ENCODE results near the gene MAP3K21. TPM values are rescaled to one million over a fixed set of nuclear protein-coding genes. Genes with fewer than 3 reads are reported as not detected.

Gene MAP3K21
- total and polyA plus RNA-seq, 9 of the 15 experiments (the other 6 are each of a cell fraction or from before 2014, with no cell fraction given), result 0.23 to 0.86 (median 0.49) TPM

- BruUV-seq (replicated peaks), result no TSS peak
- in situ Hi-C loops (cut with MboI), result no loop called here
- no peak overlapping the region for H3K27ac ChIP-seq (ENCODE audit: extremely low read depth, low read depth, low read length)
- no peak overlapping the region for H3K9ac ChIP-seq (ENCODE audit: insufficient read depth in 1 of 2, low read depth in 2 of 2, low read length in 2 of 2)
- DNase-seq (ENCODE audit: extremely low read depth in 1 of 4, low spot score in 3 of 4) (no peak), FAIRE-seq (no peak), ATAC-seq (no peak)
- no peaks in the 10 kb centered on the region for H3K36me3 ChIP-seq (ENCODE audit: control insufficient read depth, insufficient read depth, low read length)
- intact Hi-C loops (cut with micrococcal nuclease), result no loop called here
- no peaks in the 10 kb centered on the region for H3K4me1 ChIP-seq (replicated peaks in 1 of 2; ENCODE audit: control insufficient read depth in 2 of 2, insufficient read depth in 2 of 2, low read length in 2 of 2)
- no peak overlapping the region for H3K4me2 ChIP-seq (ENCODE audit: insufficient read depth, low read length)
- no peaks in the 10 kb centered on the region for H3K9me1 ChIP-seq (ENCODE audit: control insufficient read depth, insufficient read depth, low read length)
- ChIA-PET POLR2A (no interaction called here), CTCF (ENCODE audit: low intra/inter-chr PET ratio) (no interaction called here)
- H4K20me1 ChIP-seq (replicated peaks; ENCODE audit: control insufficient read depth, insufficient read depth, low read length), result peaks cover 4% of the 10 kb centered on the region; the same call in 1 of the 2 replicates
- H3K4me3 ChIP-seq, result no peak overlapping the region
- H3K27me3 ChIP-seq (ENCODE audit: control insufficient read depth in 2 of 2, insufficient read depth in 2 of 2, low read length in 2 of 2), result peaks cover 0 to 5% of the 10 kb centered on the region in 2 experiments; a peak in 2 of 5 replicates
- 2% methylated on average over 5 of the region's 5 CpGs for WGBS (ENCODE audit: insufficient coverage, low coverage, missing lambda C conversion rate)
- H3K79me2 ChIP-seq (ENCODE audit: control insufficient read depth, insufficient read depth, low read length), result no peaks in the 10 kb centered on the region
- H3K9me3 ChIP-seq (replicated peaks; ENCODE audit: control insufficient read depth, insufficient read depth, low read depth, low read length), result no peaks in the 10 kb centered on the region
- no peak overlapping the region for H2AFZ ChIP-seq (ENCODE audit: low read depth, low read length)
- TF ChIP-seq ZNF316 (IDR thresholded peaks at IDR 0.05) (peak; percentile 77), THRB (CRISPR knock-in tag; conservative IDR thresholded peaks at IDR 0.05) (no peak), HLTF (IDR thresholded peaks at IDR 0.05) (no peak), HDAC6 (IDR thresholded peaks at IDR 0.05; ENCODE audit: low read depth, low read length) (no peak), ZBED1 (IDR thresholded peaks at IDR 0.05) (no peak), HMG20B (CRISPR knock-in tag; IDR thresholded peaks at IDR 0.05) (no peak), PRMT5 (CRISPR knock-in tag; IDR thresholded peaks at IDR 0.05) (no peak), EP400 (IDR thresholded peaks at IDR 0.05) (no peak), ZNF561 (CRISPR knock-in tag; conservative IDR thresholded peaks at IDR 0.05) (no peak), ASH1L (IDR thresholded peaks at IDR 0.05; ENCODE audit: borderline replicate concordance, low read depth, partially characterized antibody) (no peak), YBX1 (IDR thresholded peaks at IDR 0.05) (no peak), HDGF (IDR thresholded peaks at IDR 0.05) (no peak), MAFG (tag; conservative IDR thresholded peaks at IDR 0.05) (peak; percentile 69), NKRF (IDR thresholded peaks at IDR 0.05; ENCODE audit: borderline replicate concordance) (no peak), HDAC1 (IDR thresholded peaks at IDR 0.05) (no peak), C11orf30 (IDR thresholded peaks at IDR 0.05; ENCODE audit: low read depth) (peak; percentile 72; the same call in 1 of the 2 replicates), ZSCAN29 (IDR thresholded peaks at IDR 0.05) (no peak), ATF3 (IDR thresholded peaks at IDR 0.05) (no peak), ATF3 (CRISPR knock-in tag; conservative IDR thresholded peaks at IDR 0.05) (no peak), BRD4 (IDR thresholded peaks at IDR 0.05) (no peak)
Measured at GRCh38 chr1:233336554-233337456, 9.3 kb downstream of the MAP3K21 start.
